GM21723 (cell line): Measurements from ENCODE around the gene NKD1.

Experiments
- ATAC-seq: cut with Tn5 transposase; IDR thresholded peaks from one replicate; pipeline ENCODE4 v1.9.1; 2021; ENCODE audit warnings: mild to moderate bottlenecking, moderate library complexity; ENCODE audit not compliant: unreplicated experiment

Gene NKD1

GRCh38 chr16:50610331-50611262 is 62.4 kb downstream of the NKD1 start:
- no peak for ATAC-seq

GRCh38 chr16:50611332-50611934 is 63.2 kb downstream of the NKD1 start:
- no peak for ATAC-seq

DNA sequence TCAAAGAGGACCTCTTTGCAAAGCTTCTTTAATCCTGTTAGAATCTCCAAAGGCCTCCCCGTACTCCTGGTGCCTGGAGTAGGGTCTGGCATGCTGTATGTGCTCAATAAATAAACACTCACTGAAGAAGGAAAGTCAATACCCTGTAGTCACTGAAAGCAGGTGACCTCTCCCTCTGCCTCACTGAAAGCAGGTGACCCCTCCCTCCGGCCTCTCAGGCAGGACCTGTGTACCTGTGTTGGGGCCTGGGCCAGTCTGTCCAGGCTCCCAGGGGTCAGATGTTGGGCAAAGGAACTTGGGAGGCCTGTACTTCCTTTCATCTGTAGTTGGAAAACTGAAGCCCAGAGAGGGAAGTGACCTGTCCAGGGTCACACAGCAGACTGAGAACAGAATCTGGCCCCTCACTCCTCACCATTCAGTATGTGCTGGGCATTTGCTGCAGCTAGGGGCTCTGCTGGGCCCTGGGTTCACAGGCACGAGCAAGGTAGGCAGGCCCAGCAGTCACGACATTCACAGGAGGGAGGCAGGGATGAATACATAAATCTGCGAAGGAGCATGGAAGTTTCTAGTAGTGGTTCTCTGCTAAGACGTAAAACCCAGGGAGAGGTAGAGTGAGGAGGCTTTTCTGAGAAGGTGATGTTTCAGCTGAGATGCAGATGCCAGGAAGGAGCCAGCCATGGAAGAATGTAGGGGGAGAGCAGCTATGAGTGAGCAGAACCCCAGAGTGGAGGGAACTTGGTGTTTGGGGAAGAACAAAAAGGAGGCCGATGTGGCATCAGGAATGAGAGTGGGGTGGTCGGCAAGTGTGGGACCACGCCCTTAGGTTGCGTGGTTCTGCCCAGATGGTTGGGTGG is 64.0 kb downstream of the NKD1 start:
- ATAC-seq = no peak

DNA sequence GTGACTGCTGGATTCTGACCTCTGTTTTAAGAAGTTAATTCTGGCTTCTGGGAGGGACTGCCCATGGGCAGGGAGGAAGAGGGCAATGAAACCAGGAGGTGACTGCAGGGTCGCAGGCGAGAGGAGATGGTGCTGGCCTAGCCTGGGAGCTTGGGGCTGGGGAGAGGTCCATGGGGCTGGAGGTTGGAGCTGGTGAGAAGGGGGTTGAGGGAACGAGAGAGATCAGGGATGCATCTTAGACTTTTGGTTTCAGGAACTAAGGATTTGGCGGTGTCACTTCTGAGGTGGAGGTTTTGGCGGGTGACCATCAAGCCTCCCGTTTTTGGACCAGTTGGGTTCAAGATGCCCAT is 64.6 kb downstream of the NKD1 start:
- ATAC-seq = no peak

GRCh38 chr16:50613281-50613963 is 65.2 kb downstream of the NKD1 start:
- no peak for ATAC-seq

GRCh38 chr16:50613964-50614474 is 65.8 kb downstream of the NKD1 start:
- no peak for ATAC-seq

DNA sequence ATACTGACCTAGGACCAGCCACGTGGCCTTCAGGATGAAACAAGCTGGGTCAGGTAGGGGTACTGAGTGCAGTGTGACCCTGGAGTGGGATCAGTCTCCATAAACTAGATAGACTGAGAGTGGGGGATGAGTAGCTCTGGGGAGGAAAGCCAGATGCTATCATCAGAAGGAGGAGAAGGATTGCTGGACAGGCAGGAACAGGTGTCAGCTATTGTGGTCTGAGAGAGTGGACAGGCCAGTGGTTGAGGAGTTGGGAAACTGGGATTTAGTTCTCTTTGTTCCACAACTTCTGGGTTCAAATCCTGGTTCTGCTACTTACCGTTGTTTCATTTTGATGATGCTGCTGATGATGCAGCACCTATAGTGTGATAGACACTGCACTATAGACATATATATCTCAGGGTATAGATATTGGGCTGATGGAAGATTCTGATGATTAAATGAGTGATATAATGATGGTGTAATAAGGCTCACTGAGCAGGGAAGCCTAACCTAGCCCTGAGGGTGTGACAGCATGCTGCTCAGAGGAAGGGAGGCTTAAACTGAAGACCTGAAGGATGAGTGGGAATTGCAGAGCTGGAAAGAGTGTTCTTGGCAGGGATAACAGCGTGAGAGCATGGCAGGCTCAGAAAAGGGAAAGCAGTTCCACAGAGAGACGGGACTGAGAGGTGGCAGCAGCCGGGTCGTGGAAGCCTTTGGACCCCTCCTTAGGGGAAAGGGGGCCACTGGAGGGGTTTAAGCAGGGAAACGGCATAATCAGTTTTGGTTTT is 66.9 kb downstream of the NKD1 start:
- ATAC-seq = no peak

DNA sequence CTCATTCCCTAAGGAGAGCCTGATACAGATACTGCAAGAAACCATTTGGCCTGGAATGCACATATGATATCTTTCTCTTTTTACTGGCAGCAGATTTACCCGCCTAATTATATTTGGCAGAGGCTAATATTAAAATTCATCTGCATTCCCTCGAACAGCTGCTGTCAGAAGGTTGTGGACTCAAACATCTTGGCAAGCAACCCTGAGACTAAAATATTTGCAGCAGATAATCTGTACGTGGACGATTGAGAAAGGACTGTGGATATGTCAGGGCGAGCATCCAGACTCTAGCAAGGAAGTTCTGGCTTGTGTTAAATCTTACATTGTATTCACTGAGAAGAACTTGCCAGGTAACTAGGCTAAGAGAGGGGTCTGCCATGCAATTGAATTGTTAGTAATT is 67.7 kb downstream of the NKD1 start:
- no peak for ATAC-seq

DNA sequence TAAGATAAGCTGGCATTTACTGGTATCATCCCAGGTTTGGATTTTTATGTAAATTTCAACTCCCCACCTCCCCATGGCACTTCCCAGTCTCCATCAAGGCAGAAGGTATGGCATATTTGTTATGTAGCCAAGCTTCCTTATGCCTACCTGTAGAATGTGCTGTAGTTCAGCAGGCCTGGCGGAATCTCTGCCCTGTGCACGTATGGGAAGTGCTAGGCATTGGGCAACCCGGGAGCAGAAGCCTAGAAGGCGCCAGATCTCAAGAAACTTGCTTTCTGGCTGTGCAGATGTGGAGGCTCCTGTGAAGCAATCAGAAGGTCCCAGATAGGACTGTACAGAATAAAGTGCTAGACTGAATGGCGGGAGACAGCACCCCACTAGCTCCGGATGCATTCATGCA is 68.2 kb downstream of the NKD1 start:
- ATAC-seq = no peak

- ATAC-seq = no peak
Measured at GRCh38 chr16:50616883-50617645, 68.9 kb downstream of the NKD1 start.

DNA sequence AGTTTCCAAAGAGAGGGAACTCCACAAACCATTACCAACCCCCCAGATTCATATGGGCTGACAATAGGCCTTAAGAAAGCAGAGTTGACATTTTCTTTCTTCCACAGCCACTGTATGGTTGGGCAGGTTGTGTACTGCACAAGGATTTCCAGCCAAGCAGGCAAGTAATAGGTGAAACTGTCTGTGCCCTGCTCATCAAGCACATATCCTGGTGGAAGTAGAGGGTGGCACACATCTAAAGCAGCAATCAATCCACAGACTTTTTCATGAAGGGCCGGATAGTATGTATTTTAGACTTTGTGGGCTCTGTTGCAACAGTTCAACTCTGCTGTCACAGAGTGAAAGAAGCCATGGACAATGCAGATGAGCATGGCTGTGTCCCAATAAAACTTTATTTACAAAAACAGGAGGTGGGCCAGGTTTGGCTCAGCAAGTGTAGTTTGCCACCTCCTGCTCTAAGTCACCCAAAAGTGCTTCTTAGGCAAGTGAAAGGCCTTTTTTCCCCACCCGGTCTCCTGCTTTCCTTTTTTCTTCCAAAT is 69.5 kb downstream of the NKD1 start:
- ATAC-seq = no peak

GRCh38 chr16:50618238-50618918 is 70.2 kb downstream of the NKD1 start:
- ATAC-seq = no peak

GRCh38 chr16:50619702-50620491 is 71.7 kb downstream of the NKD1 start:
- ATAC-seq = no peak

DNA sequence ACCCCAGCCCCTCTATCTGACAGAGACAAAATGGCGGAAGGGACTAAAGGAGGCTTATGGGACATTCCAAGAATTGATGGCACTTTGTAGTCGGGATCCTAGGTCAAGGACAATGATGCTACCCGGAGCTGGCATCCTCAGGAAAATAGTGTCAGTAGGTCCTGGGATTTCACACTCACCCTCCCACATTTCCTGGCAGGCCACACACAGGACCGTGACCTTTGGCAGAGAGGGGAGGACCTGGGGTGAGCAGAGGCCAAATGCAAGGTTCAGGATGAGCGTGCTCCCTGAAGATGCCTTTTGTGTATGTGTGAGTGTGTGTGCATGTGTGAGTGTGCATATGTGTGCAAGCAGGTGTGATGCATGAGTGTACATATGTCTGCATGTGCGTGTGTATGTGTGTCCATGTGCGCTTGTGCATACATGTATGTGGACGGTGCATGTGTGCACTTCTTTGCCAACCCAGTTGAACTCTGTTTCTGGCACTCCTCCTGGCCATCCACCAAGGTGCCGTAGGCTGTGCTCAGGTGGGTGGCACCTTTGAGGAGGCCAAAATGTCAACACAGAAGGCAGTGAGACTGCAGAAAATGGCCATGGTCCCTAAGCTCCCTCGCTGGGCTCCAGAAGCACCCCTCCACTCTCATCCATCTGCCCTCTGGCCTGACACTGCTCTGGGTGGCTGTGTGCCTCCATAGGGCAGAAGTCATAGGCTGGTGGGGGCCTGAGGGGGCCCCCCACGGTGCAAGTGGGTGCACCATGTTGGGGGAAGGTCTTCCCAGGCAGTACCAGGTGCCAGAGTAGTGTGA is 72.7 kb downstream of the NKD1 start:
- ATAC-seq = no peak

- ATAC-seq = no peak
Measured at GRCh38 chr16:50621452-50621792, 73.2 kb downstream of the NKD1 start.

DNA sequence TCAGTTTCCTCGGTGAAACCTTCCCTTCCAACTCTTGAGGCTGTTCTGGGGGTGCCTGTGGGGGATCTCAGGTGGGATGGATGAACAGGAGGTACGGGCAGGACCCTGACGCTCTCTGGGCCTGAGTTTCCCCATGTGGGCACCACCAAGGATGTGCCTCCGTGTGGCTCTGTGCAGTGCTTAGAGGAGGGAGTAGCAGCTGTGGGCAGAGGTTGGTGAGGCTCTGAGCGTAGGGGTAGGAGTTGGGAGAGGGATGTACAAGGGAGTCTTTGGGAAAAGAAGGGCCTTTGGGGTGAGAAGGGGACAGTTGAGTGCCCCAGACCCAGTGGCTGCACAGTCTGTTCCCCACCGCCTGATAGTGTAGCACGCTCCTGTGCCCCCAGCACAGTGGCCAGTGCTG is 73.8 kb downstream of the NKD1 start:
- no peak for ATAC-seq
